ENCODE measurements around the gene POLL. TPM values are rescaled to one million over a fixed set of nuclear protein-coding genes. Genes with fewer than 3 reads are reported as not detected.

POLL gene
- total RNA-seq, 1 experiment from 2014 or later, result 51.3 TPM

- intact Hi-C loops (cut with micrococcal nuclease), result no loop called here
- CTCF ChIA-PET, result interaction anchor here (3.6 kb wide), 1 partner anchor 12 kb away, joined by 17 read pairs; no protein-coding TSS in a partner anchor
- H3K27me3 ChIP-seq (ENCODE audit: insufficient read depth, low read length), result no peaks in the 10 kb centered on the region
- H3K4me2 ChIP-seq (ENCODE audit: low read length), result no peak overlapping the region
- TF ChIP-seq TCF7L2 (IDR thresholded peaks at IDR 0.05; ENCODE audit: borderline replicate concordance, extremely low read depth, insufficient read depth, insufficient read length) (no peak), JUND (IDR thresholded peaks at IDR 0.05) (no peak)
- H3K36me3 ChIP-seq (ENCODE audit: control insufficient read depth in 1 of 2, insufficient read depth in 2 of 2, low read length in 2 of 2), result no peaks in the 10 kb centered on the region; a peak in 1 of 4 replicates
- H3K9ac ChIP-seq (ENCODE audit: low read length), result no peak overlapping the region
- no peaks in the 10 kb centered on the region for H3K9me3 ChIP-seq (ENCODE audit: control insufficient read depth in 1 of 2, insufficient read depth in 1 of 2, low read depth in 1 of 2, low read length in 2 of 2)
- H3K4me3 ChIP-seq (replicated peaks in 1 of 2; ENCODE audit: low read depth in 1 of 2, low read length in 2 of 2), result no peak overlapping the region
- RAD21 ChIA-PET (ENCODE audit: low non-redundant PET in 1 of 2, low total read pairs in 2 of 2, uncharacterized antibody in 2 of 2, unreplicated experiment in 2 of 2), result no interaction called here
- H3K79me2 ChIP-seq (ENCODE audit: insufficient read depth, low read length), result no peaks in the 10 kb centered on the region
- no peak for DNase-seq (ENCODE audit: low read depth, low spot score)
- no peaks in the 10 kb centered on the region for H4K20me1 ChIP-seq (ENCODE audit: insufficient read depth)
- no peaks in the 10 kb centered on the region for H3K9me2 ChIP-seq (ENCODE audit: insufficient read depth)
- peaks cover 0 to 6% of the 10 kb centered on the region in 2 experiments; a peak in 1 of 4 replicates for H3K4me1 ChIP-seq (ENCODE audit: control insufficient read depth in 1 of 2, insufficient read depth in 2 of 2, low read length in 2 of 2)
- ATAC-seq, result no peak
- POLR2A ChIA-PET, result no interaction called here
- no TSS peak for BruUV-seq (replicated peaks)
- no peak overlapping the region for H3K27ac ChIP-seq (ENCODE audit: low read depth, low read length)
- H2AFZ ChIP-seq (ENCODE audit: low read depth, low read length, poor library complexity, severe bottlenecking), result no peak overlapping the region
Measured at GRCh38 chr10:101615525-101616116, 27.6 kb upstream of the POLL start.

- ChIA-PET CTCF (interaction anchor here (3.6 kb wide), 1 partner anchor 11 kb away, joined by 17 read pairs; no protein-coding TSS in a partner anchor), POLR2A (no interaction called here)
Measured at GRCh38 chr10:101614663-101615524, 26.8 kb upstream of the POLL start.

More at GRCh38 chr10:101614663-101615524, 26.8 kb upstream of the POLL start:
- Histone ChIP-seq H3K9me2 (ENCODE audit: insufficient read depth) (no peaks in the 10 kb centered on the region), H3K9me3 (ENCODE audit: control insufficient read depth in 1 of 2, insufficient read depth in 1 of 2, low read depth in 1 of 2, low read length in 2 of 2) (no peaks in the 10 kb centered on the region), H3K27me3 (ENCODE audit: insufficient read depth, low read length) (no peaks in the 10 kb centered on the region), H3K4me2 (ENCODE audit: low read length) (no peak overlapping the region), H3K4me1 (ENCODE audit: control insufficient read depth in 1 of 2, insufficient read depth in 2 of 2, low read length in 2 of 2) (peaks cover 0 to 6% of the 10 kb centered on the region in 2 experiments; a peak in 1 of 4 replicates), H3K4me3 (replicated peaks in 1 of 2; ENCODE audit: low read depth in 1 of 2, low read length in 2 of 2) (no peak overlapping the region), H3K27ac (ENCODE audit: low read depth, low read length) (no peak overlapping the region), H4K20me1 (ENCODE audit: insufficient read depth) (no peaks in the 10 kb centered on the region), H3K36me3 (ENCODE audit: control insufficient read depth in 1 of 2, insufficient read depth in 2 of 2, low read length in 2 of 2) (peaks cover under 1 to 4% of the 10 kb centered on the region in 2 experiments; a peak in 2 of 4 replicates), H3K9ac (ENCODE audit: low read length) (no peak overlapping the region), H2AFZ (ENCODE audit: low read depth, low read length, poor library complexity, severe bottlenecking) (no peak overlapping the region), H3K79me2 (ENCODE audit: insufficient read depth, low read length) (no peaks in the 10 kb centered on the region)
- RAD21 ChIA-PET (ENCODE audit: low non-redundant PET in 1 of 2, low total read pairs in 2 of 2, uncharacterized antibody in 2 of 2, unreplicated experiment in 2 of 2), result no interaction called here
- TF ChIP-seq, protein P1, sequence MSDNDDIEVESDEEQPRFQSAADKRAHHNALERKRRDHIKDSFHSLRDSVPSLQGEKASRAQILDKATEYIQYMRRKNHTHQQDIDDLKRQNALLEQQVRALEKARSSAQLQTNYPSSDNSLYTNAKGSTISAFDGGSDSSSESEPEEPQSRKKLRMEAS (IDR thresholded peaks at IDR 0.05), result no peak
- TF ChIP-seq JUND (IDR thresholded peaks at IDR 0.05), result no peak
- TF ChIP-seq ATF3 (IDR thresholded peaks at IDR 0.05), result no peak
- TF ChIP-seq SRF (IDR thresholded peaks at IDR 0.05; ENCODE audit: low read depth), result no peak
- TF ChIP-seq CEBPB (IDR thresholded peaks at IDR 0.05; ENCODE audit: low read depth), result no peak
- TF ChIP-seq CTCF (IDR thresholded peaks at IDR 0.05 in 2 of 3, conservative IDR thresholded peaks at IDR 0.05 in 1 of 3; ENCODE audit: borderline replicate concordance in 1 of 3, insufficient read depth in 1 of 3, low read depth in 2 of 3, low read length in 2 of 3), result 0 out of 6 replicates have a peak, but pooled peaks of 1 of the 3 experiments have one; percentile 5
- intact Hi-C loops (cut with micrococcal nuclease), result no loop called here
- BruUV-seq (replicated peaks), result no TSS peak
- no peak for DNase-seq (ENCODE audit: low read depth, low spot score)
- ATAC-seq, result no peak
